K562 (cell line): Measurements from ENCODE around the gene SPATA13.
"Not testable (repeated sequence)": the region's sequence is repeated elsewhere in the genome, so short reads cannot be mapped to it uniquely, and the experiment has no call there.

Experiments
- CTCF ChIP-seq, 3 experiments: IDR thresholded peaks in 2 of 3; conservative IDR thresholded peaks in 1 of 3; 2 replicates each; pipeline ENCODE4 v1.5.1; 2011 to 2012; ENCODE audit warnings: low read length in 3 of 3, mild to moderate bottlenecking in 3 of 3, control low read depth in 2 of 3, improper control_type of control experiment in 1 of 3, inconsistent platforms in 1 of 3, low read depth in 1 of 3, mixed read lengths in 1 of 3, moderate library complexity in 1 of 3; ENCODE audit not compliant: insufficient read depth in 2 of 3
- ELF1 ChIP-seq: fragments of 200-800 bp; sonication (Bioruptor generic); IDR thresholded peaks from 2 replicates; pipeline ENCODE4 v1.6.1; 2016; ENCODE audit warnings: missing genetic modification characterization, missing compliant biosample characterization
- SIN3A ChIP-seq, 2 experiments: fragments of 150-350 bp in 1 of 2; IDR thresholded peaks; 2 replicates each; pipeline ENCODE4 v1.6.1; 2011 to 2016; ENCODE audit warnings: borderline replicate concordance in 2 of 2, low read depth in 2 of 2, low read length in 2 of 2, mild to moderate bottlenecking in 2 of 2, moderate library complexity in 2 of 2; ENCODE audit not compliant: control insufficient read depth in 1 of 2
- TFE3 ChIP-seq: fragments of 450-650 bp; formaldehyde crosslinking; IDR thresholded peaks from 2 replicates; pipeline ENCODE4 v1.4.0; 2020; ENCODE audit warnings: mild to moderate bottlenecking, mixed read lengths
- ZNF274 ChIP-seq: IDR thresholded peaks from 2 replicates; pipeline ENCODE4 v1.6.1; 2011; ENCODE audit warnings: low read depth, mild to moderate bottlenecking, low read length, moderate library complexity, borderline replicate concordance
- ZNF3 ChIP-seq: fragments of 250-450 bp; sonication (Bioruptor Pico); IDR thresholded peaks from 2 replicates; pipeline ENCODE4 v1.5.0; 2021; ENCODE audit warnings: mild to moderate bottlenecking, moderate library complexity
- TF ChIP-seq, protein P1 (sequence below), 3 experiments: fragments of 200-800 bp in 1 of 3; sonication (Bioruptor generic) in 1 of 3; sonication (generic) in 1 of 3; formaldehyde crosslinking in 1 of 3; IDR thresholded peaks; 2 replicates each; pipeline versions ENCODE4 v1.6.1 to v1.8.0; 2016 to 2022; ENCODE audit warnings: mild to moderate bottlenecking in 2 of 3, missing compliant biosample characterization in 2 of 3, missing genetic modification characterization in 2 of 3, missing genetic modification reagents in 1 of 3

GRCh38 chr13:24327598-24327997 is 167.1 kb downstream of the SPATA13 start:
- TF ChIP-seq CTCF (IDR thresholded peaks at IDR 0.05 in 2 of 3, conservative IDR thresholded peaks at IDR 0.05 in 1 of 3; ENCODE audit: insufficient read depth in 2 of 3, low read depth in 1 of 3, low read length in 3 of 3); ZNF274; ELF1 (tag); SIN3A (IDR thresholded peaks at IDR 0.05; ENCODE audit: borderline replicate concordance in 2 of 2, control insufficient read depth in 1 of 2, low read depth in 2 of 2, low read length in 2 of 2); ZNF3 (CRISPR knock-in tag); TFE3 (CRISPR knock-in tag): not testable (repeated sequence)
- TF ChIP-seq, protein P1, sequence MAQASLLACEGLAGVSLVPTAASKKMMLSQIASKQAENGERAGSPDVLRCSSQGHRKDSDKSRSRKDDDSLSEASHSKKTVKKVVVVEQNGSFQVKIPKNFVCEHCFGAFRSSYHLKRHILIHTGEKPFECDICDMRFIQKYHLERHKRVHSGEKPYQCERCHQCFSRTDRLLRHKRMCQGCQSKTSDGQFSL (CRISPR knock-in tag; IDR thresholded peaks at IDR 0.05) = not testable (repeated sequence)
- TF ChIP-seq, protein P1 (tag; IDR thresholded peaks at IDR 0.05) = not testable (repeated sequence)
